K562 (cell line): Measurements from ENCODE around the gene GNAT2. TPM values are rescaled to one million over a fixed set of nuclear protein-coding genes. Genes with fewer than 3 reads are reported as not detected.

Experiments
- FOXM1 ChIP-seq, 2 experiments: fragments of 450-650 bp in 1 of 2; sonication (generic) in 1 of 2; formaldehyde crosslinking in 1 of 2; IDR thresholded peaks; 2 replicates each; pipeline versions ENCODE4 v1.6.1 to v1.9.0; 2017 to 2022; ENCODE audit warnings: low read depth in 2 of 2, mild to moderate bottlenecking in 2 of 2, missing genetic modification reagents in 1 of 2, moderate library complexity in 1 of 2
- HNRNPK ChIP-seq: fragments of 200-400 bp; formaldehyde crosslinking; IDR thresholded peaks from one replicate; pipeline ENCODE4 v1.6.1; 2018; ENCODE audit warnings: mild to moderate bottlenecking, low read depth, low read length; ENCODE audit not compliant: poor library complexity, severe bottlenecking
- JUN ChIP-seq, 2 experiments: sonication (generic) in 1 of 2; formaldehyde crosslinking in 1 of 2; IDR thresholded peaks; 2 replicates each; pipeline versions ENCODE4 v1.6.1 to v1.8.0; 2012 to 2022; ENCODE audit warnings: borderline replicate concordance in 2 of 2, mild to moderate bottlenecking in 2 of 2, improper control_type of control experiment in 1 of 2, low read depth in 1 of 2, low read length in 1 of 2, missing genetic modification reagents in 1 of 2
- JUND ChIP-seq, 2 experiments: IDR thresholded peaks; 2 replicates in 1 of 2; 3 replicates in 1 of 2; pipeline ENCODE4 v1.6.1; 2011; ENCODE audit warnings: borderline replicate concordance in 2 of 2, low read depth in 2 of 2, low read length in 2 of 2, improper control_type of control experiment in 1 of 2, missing biosample characterization in 1 of 2, missing genetic modification characterization in 1 of 2, missing genetic modification reagents in 1 of 2
- KAT7 ChIP-seq: sonication (generic); formaldehyde crosslinking; IDR thresholded peaks from 2 replicates; pipeline ENCODE4 v1.8.0; 2022; ENCODE audit warnings: missing genetic modification reagents, mild to moderate bottlenecking, borderline replicate concordance
- RHOXF2B ChIP-seq: fragments of 250-450 bp; sonication (Bioruptor Pico); conservative IDR thresholded peaks from 2 replicates; pipeline ENCODE4 v1.5.1; 2021
- TCF7 ChIP-seq: sonication (generic); IDR thresholded peaks from 2 replicates; pipeline ENCODE4 v1.6.1; 2016; ENCODE audit warnings: antibody characterized with exemption, borderline replicate concordance
- YBX1 ChIP-seq: fragments of 450-650 bp; IDR thresholded peaks from 2 replicates; pipeline ENCODE4 v1.7.1; 2016; ENCODE audit warnings: mild to moderate bottlenecking
- ZNF133 ChIP-seq: fragments of 250-450 bp; sonication (Bioruptor Pico); IDR thresholded peaks from 2 replicates; pipeline ENCODE4 v1.4.0; 2020; ENCODE audit warnings: mild to moderate bottlenecking
- ZNF197 ChIP-seq: fragments of 200-800 bp; sonication (Bioruptor generic); IDR thresholded peaks from 2 replicates; pipeline ENCODE4 v1.6.1; 2016; ENCODE audit warnings: low read depth, missing genetic modification characterization, missing compliant biosample characterization
- ZNF41 ChIP-seq: fragments of 250-450 bp; sonication (Bioruptor Pico); conservative IDR thresholded peaks from 2 replicates; pipeline ENCODE4 v1.4.0; 2020; ENCODE audit warnings: mild to moderate bottlenecking
- polyA plus RNA-seq, 8 experiments: library from polyadenylated mRNA; depleted of rRNA in 4 of 8; stranded (reverse) in 5 of 8; unstranded in 3 of 8; fragments of >200 nt; fragmentation: Nextera tagmentation in 2 of 8; fragmentation: Illumina TruSeq in 1 of 8; extraction: Ambion mirVana in 2 of 8; extraction: Trizol in 1 of 8; gene quantifications; 2 replicates each; pipeline versions ENCODE4 v1.2.1 to v1.2.3, GENCODE V29; 2011 to 2014; ENCODE audit warnings: inconsistent platforms in 1 of 8, missing spikeins in 1 of 8
- total RNA-seq, 7 experiments: library from RNA; depleted of rRNA in 6 of 7; stranded (reverse); fragments of >200 nt in 6 of 7; fragmentation: Illumina TruSeq in 2 of 7; extraction: Trizol in 2 of 7; gene quantifications; 2 replicates each; pipeline versions ENCODE4 v1.2.1 to v1.2.3, GENCODE V29; 2011 to 2021; ENCODE audit warnings: low replicate concordance in 1 of 7
- TF ChIP-seq, protein P1 (sequence below): fragments of 450-650 bp; IDR thresholded peaks from 2 replicates; pipeline ENCODE4 v1.6.1; 2018; ENCODE audit warnings: mild to moderate bottlenecking, low read depth; ENCODE audit not compliant: partially characterized antibody
- TF ChIP-seq, protein P2 (sequence below): fragments of 150-350 bp; IDR thresholded peaks from 2 replicates; pipeline ENCODE4 v1.6.1; 2014; ENCODE audit warnings: low read depth, mild to moderate bottlenecking, low read length, borderline replicate concordance
- TF ChIP-seq, protein P3 (sequence below): sonication (generic); formaldehyde crosslinking; IDR thresholded peaks from 2 replicates; pipeline ENCODE4 v1.9.0; 2022; ENCODE audit warnings: mild to moderate bottlenecking, missing genetic modification reagents
- TF ChIP-seq, protein P4 (sequence below): fragments of 450-650 bp; IDR thresholded peaks from one replicate; pipeline ENCODE4 v1.6.1; 2018; ENCODE audit warnings: mild to moderate bottlenecking, moderate library complexity; ENCODE audit not compliant: partially characterized antibody
- TF ChIP-seq, protein P5 (sequence below): sonication (generic); formaldehyde crosslinking; IDR thresholded peaks from 2 replicates; pipeline ENCODE4 v1.8.0; 2022; ENCODE audit warnings: mild to moderate bottlenecking, low read depth, missing genetic modification reagents

GNAT2 gene
- total and polyA plus RNA-seq, 9 of the 15 experiments (the other 6 are each of a cell fraction or from before 2014, with no cell fraction given) = 0.06 to 0.52 (median 0.24) TPM; not detected in 1

DNA sequence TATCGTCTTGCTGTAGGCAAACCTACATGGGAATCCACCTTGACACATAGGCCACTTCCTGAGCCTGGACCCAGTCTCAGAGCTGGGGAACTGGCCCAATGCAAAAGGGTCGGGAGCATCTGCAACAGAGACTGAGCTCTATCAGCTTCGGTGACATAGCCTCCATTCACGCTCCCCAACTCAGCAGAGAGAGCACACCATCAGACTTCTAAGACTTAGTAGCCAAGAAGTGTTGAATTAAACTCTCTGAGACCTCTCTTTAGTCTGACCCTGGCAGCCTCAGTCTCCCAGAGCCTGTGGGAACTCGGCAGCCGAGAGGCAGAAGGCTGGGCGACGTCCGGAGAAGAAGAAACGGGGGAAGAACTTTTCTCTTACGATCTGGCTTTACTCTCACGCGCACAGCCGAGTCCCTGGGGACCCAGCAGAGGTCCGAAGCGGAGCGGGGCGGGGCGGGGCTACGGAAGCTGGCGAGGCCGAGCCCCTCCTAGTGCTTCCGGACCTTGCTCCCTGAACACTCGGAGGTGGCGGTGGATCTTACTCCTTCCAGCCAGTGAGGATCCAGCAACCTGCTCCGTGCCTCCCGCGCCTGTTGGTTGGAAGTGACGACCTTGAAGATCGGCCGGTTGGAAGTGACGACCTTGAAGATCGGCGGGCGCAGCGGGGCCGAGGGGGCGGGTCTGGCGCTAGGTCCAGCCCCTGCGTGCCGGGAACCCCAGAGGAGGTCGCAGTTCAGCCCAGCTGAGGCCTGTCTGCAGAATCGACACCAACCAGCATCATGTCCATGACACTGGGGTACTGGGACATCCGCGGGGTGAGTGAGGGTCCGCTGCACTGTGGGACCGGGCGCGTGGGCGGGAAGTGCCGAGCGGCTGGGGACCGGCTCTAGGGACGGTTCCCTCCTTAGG, 36.5 kb upstream of the GNAT2 start, which contains the start of gene GSTM4 (continued):
- no peak for TF ChIP-seq RHOXF2B (CRISPR knock-in tag)
- TF ChIP-seq, protein P1, sequence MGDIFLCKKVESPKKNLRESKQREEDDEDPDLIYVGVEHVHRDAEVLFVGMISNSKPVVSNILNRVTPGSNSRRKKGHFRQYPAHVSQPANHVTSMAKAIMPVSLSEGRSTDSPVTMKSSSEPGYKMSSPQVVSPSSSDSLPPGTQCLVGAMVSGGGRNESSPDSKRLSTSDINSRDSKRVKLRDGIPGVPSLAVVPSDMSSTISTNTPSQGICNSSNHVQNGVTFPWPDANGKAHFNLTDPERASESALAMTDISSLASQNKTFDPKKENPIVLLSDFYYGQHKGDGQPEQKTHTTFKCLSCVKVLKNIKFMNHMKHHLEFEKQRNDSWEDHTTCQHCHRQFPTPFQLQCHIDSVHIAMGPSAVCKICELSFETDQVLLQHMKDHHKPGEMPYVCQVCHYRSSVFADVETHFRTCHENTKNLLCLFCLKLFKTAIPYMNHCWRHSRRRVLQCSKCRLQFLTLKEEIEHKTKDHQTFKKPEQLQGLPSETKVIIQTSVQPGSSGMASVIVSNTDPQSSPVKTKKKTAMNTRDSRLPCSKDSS = no peak
- TF ChIP-seq TCF7 = no peak
- TF ChIP-seq JUN (IDR thresholded peaks at IDR 0.05; ENCODE audit: borderline replicate concordance, low read depth, low read length) = no peak
- TF ChIP-seq JUN (CRISPR knock-in tag; IDR thresholded peaks at IDR 0.05; ENCODE audit: borderline replicate concordance) = no peak
- no peak for TF ChIP-seq KAT7 (CRISPR knock-in tag)
- TF ChIP-seq, protein P2, sequence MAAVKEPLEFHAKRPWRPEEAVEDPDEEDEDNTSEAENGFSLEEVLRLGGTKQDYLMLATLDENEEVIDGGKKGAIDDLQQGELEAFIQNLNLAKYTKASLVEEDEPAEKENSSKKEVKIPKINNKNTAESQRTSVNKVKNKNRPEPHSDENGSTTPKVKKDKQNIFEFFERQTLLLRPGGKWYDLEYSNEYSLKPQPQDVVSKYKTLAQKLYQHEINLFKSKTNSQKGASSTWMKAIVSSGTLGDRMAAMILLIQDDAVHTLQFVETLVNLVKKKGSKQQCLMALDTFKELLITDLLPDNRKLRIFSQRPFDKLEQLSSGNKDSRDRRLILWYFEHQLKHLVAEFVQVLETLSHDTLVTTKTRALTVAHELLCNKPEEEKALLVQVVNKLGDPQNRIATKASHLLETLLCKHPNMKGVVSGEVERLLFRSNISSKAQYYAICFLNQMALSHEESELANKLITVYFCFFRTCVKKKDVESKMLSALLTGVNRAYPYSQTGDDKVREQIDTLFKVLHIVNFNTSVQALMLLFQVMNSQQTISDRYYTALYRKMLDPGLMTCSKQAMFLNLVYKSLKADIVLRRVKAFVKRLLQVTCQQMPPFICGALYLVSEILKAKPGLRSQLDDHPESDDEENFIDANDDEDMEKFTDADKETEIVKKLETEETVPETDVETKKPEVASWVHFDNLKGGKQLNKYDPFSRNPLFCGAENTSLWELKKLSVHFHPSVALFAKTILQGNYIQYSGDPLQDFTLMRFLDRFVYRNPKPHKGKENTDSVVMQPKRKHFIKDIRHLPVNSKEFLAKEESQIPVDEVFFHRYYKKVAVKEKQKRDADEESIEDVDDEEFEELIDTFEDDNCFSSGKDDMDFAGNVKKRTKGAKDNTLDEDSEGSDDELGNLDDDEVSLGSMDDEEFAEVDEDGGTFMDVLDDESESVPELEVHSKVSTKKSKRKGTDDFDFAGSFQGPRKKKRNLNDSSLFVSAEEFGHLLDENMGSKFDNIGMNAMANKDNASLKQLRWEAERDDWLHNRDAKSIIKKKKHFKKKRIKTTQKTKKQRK = no peak
- TF ChIP-seq, protein P3, sequence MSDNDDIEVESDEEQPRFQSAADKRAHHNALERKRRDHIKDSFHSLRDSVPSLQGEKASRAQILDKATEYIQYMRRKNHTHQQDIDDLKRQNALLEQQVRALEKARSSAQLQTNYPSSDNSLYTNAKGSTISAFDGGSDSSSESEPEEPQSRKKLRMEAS (CRISPR knock-in tag) = peak; percentile 55; the same call in 1 of the 2 replicates
- no peak for TF ChIP-seq YBX1
- TF ChIP-seq, protein P4, sequence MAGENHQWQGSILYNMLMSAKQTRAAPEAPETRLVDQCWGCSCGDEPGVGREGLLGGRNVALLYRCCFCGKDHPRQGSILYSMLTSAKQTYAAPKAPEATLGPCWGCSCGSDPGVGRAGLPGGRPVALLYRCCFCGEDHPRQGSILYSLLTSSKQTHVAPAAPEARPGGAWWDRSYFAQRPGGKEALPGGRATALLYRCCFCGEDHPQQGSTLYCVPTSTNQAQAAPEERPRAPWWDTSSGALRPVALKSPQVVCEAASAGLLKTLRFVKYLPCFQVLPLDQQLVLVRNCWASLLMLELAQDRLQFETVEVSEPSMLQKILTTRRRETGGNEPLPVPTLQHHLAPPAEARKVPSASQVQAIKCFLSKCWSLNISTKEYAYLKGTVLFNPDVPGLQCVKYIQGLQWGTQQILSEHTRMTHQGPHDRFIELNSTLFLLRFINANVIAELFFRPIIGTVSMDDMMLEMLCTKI = no peak
- TF ChIP-seq, protein P5, sequence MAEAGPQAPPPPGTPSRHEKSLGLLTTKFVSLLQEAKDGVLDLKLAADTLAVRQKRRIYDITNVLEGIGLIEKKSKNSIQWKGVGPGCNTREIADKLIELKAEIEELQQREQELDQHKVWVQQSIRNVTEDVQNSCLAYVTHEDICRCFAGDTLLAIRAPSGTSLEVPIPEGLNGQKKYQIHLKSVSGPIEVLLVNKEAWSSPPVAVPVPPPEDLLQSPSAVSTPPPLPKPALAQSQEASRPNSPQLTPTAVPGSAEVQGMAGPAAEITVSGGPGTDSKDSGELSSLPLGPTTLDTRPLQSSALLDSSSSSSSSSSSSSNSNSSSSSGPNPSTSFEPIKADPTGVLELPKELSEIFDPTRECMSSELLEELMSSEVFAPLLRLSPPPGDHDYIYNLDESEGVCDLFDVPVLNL (CRISPR knock-in tag) = no peak
- no peak; the same call in 1 of the 2 replicates for TF ChIP-seq JUND (IDR thresholded peaks at IDR 0.05; ENCODE audit: borderline replicate concordance, low read depth, low read length)
- no peak for TF ChIP-seq JUND (tag; IDR thresholded peaks at IDR 0.05; ENCODE audit: borderline replicate concordance, low read depth, low read length)
- no peak for TF ChIP-seq HNRNPK
- TF ChIP-seq FOXM1 (IDR thresholded peaks at IDR 0.05; ENCODE audit: low read depth) = no peak
- TF ChIP-seq FOXM1 (CRISPR knock-in tag; IDR thresholded peaks at IDR 0.05; ENCODE audit: low read depth) = 0 out of 2 replicates have a peak, but pooled peaks have one; percentile 84
- no peak for TF ChIP-seq ZNF41
- TF ChIP-seq ZNF197 (CRISPR knock-in tag) = no peak
- TF ChIP-seq ZNF133 (CRISPR knock-in tag) = no peak
